T-helper 1 cell treated with Interleukin-12 subunit alpha and Interleukin-12 subunit beta and Interleukin-4 antibody, amounts not matched to agents 30 ng/mL and 1 ng/mL, for 36 hours (primary cell): Measurements from ENCODE around the gene HHAT. TPM values are rescaled to one million over a fixed set of nuclear protein-coding genes. Genes with fewer than 3 reads are reported as not detected.

Experiments used
- intact Hi-C: fragments of 100-400 bp; cut with micrococcal nuclease; formaldehyde crosslinking; loops from one replicate; pipeline ENCODE4 v1.15.1; 2024
- total RNA-seq: library from RNA; stranded (reverse); gene quantifications from 2 replicates; pipeline ENCODE4 v1.2.3, GENCODE V29; 2022

The HHAT gene
- total RNA-seq, 1 donor from 2014 or later = 1.1 TPM

DNA sequence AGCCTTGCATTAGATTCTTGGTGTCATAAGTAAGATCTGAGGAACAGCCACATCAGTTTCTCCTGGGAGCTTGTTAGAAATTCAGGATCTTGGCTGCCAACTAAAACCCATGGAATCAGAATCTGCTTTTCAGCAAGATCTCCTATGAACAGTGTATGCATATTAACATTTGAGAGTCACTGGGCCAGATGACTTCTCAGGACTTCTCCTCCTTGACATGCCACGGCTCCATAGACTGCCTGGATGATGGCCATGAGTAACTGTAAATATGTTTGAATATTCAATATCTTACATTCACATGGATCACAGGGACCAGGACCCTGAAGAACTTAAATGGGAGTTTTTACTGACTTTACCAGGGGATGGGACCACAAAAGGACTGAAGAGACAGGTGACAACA lies 148.0 kb downstream of the HHAT start:
- intact Hi-C loops = no loop called here

DNA sequence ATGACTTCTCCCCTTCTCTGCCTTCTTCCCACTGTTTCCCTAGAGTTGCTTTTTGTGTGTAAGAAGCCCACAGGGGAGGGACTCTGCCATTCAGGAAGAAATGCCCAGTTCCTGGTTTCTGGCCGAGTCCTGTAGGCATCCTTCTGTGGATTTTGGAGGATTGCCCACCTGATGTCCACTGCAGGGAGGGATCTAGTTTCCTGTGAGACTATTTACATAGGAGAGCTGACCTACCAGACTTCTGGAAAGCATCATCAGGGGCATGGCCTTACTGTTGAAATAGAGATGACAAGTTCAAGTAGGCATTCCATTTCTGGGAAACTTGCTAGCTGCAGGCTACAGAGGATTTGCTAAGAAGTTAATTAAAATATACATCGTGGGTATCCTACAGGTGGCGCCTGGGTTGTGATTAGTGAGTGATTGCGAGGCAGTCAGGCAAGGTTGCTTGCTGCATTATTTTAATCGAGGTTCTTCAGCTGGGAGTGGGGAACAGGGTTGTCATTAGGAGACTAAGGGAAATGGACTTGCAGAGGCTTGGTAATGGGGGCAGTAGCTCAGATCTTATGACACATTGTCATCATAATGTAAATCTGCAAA lies 148.7 kb downstream of the HHAT start:
- intact Hi-C loops = no loop called here

DNA sequence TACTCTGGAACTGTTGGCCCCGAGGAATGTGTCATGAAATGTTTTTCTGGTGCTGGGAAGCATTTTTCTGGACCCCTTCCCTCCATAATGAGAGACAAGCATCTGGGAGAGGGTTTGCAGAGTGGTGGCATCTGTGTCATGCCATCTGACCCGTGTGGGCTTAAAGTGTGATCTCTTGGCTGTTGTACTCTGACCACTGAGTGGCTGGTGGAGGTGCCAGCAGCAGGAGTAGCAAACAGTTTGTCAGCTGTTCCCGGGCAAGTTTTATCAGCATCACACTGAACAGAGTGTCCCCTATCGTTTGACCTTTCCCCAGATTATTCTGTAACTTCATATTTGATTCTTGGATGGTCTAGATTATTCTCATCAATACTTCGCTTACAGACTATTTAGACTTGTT lies 150.1 kb downstream of the HHAT start:
- intact Hi-C loops = no loop called here

DNA sequence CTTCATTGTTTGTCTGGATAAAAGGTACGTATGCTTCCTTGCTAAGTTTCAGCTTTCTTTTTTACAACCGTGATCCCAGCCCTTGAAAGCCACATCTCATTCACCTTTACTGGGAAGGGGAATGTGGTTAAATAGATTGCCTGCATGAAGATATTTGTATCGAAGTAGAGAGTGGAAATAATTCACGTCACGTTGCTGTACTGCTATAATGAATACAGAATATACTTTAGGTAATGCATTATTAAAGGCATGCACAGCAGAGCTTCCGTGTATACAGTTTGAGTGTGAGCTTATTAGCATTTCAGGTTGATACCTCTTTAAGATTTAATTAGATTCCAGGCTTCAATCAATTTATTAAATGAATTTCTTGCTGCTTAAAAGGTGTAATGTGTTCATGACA lies 153.8 kb downstream of the HHAT start:
- intact Hi-C loops = no loop called here

DNA sequence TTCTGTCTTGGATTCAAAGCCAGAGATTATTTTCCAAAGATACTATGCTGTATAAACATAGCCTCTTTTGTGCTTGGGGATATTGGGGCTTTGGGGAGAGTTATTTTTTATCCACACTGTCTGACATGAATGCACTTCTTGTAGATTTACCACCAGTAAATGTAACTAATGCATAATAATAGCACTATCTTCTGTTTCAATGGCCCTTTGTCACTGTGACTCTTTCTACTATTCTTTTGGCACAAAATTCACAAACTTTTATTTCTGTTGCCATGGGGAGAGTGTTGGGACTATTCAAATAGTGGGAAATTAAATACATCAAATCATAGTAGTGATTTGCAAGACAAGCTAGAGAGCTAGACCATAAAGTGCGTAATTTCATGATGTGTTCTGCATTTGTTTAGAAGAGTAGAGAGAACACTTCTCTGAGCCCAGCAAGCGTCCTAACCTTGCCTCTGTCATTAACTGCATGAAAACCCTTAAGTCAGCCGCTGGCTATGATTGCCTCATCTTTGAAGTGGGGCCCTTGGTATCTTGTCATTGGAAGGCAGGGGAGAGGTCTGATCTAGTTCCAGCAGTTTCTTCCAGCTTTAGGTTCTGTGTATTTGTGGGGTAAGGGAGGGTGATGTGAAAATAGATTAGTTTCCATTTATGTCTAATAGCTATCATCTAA lies 154.4 kb downstream of the HHAT start:
- intact Hi-C loops = no loop called here

DNA sequence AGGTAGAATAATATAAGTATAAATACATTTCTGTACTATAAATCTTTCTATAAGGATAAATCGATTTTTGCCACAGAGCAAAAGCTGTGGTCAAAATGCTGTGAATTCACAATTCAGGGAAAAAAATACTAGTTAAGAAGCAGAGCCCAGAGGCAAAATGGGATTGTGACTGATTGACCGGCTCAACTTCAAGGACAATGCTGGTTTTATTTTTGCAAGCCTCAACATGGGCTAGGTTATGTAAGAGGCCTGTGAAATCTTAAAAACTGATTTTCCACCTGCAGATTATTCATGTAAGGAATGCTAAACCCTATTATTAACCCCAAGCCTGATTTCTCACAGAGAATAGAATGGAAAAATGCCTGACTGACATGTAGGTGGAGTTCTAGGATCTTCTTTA lies 155.1 kb downstream of the HHAT start:
- intact Hi-C loops = no loop called here

DNA sequence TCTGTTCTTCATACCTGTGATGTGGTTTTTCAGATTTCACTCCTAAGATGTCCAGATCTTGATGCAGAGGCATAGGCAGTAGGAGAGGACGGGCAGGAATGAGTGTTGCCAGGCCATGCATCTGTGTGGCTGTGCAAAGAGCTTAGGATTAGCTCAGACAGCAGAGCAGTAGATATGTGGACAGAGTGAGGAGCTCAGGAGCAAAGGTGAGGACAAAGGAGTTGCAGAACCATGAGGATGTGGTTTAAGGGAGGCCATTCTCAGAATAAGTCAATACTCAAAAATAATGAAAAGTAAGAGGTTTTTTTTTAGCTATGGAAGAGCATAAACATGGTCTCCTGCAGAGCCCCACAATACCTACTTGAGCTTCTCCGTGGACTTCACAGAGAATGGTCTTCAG lies 158.3 kb downstream of the HHAT start:
- intact Hi-C loops = no loop called here

DNA sequence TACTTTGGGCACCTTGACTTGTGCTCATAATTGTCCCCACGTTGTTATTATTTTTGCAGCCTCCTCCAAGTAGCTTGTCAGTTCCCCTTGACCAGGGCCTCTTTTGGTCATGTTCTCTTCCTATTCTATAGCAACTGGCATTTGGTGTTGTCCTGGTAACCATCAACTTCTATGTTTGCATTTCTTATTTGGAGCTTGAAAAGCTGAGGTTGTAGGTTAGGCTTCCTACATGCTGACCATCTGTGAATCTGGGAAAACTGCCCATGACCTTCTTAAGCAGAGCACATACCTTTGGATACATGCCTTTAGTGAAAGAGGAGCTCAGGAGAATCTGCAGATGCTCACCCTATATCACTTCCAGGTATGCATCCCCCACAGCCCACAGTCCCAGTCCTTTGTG lies 160.8 kb downstream of the HHAT start:
- intact Hi-C loops = no loop called here

DNA sequence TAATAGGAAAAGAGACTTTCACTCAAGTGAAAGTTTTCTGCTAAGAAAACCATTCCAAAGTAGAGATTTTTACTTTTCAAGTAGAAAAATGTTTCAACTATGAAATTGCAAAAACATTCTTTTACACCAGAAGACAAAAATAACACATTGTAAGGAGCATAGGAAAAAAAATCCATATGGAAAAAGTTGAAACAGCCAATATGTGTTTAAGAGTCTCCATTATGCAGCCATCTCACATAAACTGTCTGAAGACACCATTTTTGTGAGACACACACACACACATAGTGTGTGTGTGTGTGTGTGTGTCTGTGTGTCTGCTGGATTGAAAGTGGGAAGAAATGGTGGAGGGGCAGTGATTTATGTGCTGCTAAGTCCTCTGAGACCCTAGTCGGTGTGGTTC lies 162.1 kb downstream of the HHAT start:
- intact Hi-C loops = no loop called here

DNA sequence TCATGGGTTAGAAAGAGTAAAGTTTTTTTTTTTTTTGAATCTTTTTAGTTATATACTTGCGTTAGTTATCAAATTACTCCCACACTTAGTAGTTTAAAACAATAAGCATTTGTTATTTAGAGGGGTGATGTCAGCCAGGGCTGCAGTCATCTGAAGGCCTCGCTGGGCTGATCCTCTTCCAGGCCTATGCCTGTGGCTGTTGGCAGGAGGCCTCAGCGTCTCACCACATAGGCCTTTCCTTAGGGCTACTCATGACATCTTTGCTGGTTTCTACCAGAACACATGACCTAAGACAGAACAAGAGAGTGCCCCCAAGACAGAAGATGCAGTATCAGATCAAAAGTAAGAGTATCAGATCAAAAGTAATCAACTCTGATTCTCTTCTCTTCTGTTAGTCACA lies 167.4 kb downstream of the HHAT start:
- intact Hi-C loops = no loop called here

DNA sequence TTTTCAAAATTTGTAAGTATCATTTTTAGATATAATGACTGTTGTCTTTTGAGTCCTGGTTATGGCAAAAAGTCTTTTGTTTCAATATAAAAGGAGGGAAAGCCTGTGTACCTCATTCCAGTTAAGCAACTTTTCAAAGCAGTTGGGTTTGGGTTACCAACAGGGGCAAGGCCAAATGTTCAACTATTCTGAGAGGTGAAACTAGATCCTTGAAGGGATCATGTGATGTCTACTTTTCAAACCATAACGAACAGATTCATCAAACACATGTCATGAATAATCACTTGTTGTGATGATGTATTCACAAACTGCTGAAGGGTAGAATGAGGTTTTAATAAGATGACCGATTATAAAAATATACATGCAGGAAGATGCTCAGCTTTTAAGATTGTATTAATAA lies 171.3 kb downstream of the HHAT start:
- intact Hi-C loops = no loop called here

DNA sequence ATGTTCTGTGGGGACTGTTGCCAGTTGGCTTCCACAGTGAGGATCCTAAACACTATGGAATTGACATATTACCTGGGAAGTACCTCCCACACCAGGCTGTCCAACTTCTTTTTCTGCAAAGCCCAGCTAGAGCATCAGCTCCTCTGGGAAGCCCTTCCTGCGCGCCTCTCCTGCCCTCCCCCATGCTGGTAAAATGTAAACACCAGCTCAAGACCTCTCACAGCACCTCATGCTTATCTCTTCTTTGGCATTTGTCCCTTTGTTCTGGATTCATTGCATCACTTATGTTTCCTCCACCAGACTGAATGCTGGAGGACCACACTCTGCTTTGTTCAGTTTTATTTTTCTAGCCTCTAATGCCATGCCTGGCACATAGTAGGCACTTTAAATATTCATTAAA lies 172.1 kb downstream of the HHAT start:
- intact Hi-C loops = no loop called here

DNA sequence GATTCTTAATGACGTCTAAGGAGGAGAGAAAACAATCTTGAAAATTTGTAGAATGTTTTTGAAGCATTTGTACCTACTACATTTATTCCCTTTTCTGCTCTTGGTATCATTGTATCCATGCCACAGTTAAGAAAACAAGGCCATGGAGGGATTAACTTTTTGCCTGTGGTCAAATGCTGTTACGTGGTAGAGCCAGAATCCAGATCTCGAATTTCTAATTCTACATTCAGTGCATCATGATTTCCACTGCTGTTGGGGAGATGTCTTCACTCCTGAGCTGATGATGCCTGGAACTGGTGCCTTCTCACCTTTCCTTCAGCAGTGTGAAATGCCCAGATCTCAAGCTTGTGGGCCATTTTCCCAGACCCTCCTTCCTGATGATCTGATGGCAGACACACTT lies 175.6 kb downstream of the HHAT start:
- intact Hi-C loops = no loop called here

DNA sequence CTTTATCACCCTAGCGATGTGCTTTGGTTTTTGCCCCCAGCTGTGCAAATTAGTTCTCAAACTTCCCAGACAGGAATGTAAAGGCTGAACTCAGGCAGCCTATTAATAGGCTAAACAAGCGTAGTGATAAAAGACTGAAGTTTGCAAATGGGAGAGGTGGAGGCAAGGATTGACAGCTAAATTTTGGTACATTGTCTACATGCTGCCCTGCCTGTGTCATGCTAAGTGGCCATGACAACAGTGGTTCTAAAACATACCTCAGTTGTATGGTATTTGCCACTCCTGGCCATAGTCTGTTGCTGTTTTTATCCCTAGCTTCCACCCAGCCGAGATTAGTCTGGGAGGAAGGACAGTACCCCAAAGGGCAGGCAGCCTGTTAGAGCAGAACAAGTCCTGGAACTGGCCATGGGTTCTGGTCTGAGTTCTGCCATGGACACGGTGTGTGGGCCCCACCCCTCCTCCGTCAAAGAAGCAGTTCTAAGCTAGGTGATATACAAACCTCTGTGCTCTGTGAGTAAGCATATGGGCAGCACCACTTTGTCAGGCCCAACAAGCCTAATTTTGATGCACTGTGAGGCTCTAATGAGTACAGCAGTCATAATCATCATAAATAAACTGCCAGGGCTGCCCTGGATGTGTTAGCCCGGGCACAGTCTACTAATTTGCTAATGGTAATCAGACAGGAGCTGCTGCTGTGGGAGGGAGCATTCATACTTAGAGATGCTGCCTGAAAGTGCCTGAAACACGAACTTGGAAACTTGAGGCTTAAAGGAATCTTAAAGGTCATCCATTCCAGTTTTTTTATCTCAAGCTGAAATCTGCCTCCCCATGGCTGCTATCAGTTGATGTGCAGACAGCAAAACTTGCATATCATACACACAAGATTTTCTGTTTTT lies 177.1 kb downstream of the HHAT start:
- intact Hi-C loops = no loop called here

DNA sequence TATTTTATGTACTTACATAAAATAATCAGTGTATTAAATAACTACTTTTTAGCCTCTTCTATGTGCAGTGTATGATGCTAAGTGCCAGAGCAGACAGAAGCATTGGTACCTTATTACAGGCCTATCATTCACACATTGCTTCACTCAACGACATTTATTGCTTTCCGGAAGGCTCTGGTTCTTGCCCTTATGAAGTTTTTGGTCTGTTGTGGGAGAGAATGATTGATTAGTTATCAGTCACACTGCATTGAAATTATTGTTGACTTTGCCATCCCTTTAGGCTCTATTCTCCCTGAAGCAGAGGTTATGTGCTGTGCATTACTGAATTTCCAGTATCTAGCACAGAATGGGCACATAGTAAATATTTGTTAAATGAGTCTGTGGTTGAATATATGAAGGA lies 178.0 kb downstream of the HHAT start:
- intact Hi-C loops = no loop called here

DNA sequence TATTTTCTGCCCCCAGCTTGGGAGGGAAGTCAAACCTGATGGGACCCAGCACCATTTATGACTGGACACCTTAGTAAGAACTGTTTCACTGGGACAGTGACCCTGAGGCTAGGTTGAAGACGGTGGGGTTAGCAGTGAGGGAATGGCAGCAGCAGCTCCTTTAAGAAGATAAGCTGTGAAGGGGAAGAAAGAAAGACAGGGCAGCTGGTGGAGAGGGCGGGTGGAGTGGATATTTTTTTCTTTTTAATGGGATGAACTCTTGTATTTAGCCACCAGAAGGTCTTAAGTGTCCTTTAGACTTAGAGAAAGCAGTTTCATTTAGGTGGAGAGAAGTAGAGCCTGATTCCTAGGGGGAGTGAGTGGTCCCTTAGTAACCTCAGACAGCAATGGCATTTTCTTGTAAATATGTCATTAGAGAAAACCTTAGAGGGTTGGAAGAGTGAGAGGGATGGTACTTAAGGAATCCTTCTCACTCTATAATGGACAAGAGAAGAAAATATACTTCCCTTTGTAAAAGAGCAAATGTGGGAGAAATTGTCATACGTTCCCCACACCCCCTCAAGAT lies 187.5 kb downstream of the HHAT start:
- intact Hi-C loops = no loop called here

DNA sequence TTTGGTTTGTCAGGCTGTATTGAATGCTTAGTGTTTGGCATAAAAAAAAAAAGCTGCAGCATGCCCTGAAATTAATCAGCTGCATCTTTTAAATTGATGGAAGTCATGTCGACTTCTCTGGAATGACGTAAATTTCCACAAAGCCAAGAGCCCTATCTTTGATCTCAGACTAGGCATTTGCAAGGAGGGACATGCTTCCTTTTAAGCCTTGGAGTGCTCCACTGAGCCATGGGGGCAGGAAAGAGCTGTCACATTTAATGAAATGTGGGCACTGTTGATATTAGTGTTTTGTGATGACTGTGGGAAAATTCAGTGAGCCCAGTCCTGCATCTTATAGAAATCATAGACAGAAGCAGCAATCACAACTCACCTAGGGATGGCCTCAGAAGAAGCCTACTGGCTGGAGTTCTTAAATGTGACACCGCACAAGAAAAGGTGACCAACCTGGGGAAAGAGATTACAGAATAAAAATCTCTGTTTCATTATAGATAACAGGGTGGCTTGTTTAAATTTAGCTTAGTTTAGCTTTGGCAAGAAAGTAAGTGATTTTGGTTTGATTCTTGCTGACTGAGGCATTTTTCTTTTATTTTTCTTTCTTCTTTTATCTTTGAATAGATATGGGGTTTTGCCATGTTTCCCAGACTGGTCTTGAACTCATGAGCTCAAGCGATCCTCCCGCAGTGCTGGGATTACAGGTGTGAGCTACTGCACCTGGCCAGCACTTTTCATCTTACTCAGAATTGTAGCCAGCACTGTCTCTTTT lies 188.2 kb downstream of the HHAT start:
- intact Hi-C loops = no loop called here

DNA sequence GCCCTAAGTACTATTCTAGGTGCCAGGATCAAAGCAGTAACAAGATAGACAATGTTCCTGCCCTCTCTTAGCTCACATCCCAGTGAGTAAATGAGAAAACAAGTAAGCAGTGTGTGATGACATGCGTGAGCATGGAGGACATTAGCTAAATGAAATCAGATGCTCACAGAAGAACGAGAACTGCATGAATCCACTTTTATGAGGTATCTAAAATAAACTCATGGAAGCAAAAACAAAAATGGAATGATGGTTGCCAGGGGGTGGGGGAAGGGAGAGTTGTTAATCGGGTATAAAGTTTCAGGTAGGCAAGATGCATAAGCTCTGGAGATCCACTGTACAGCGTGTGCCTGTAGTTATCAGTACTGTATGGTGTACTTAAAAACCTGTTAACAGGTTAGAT lies 195.1 kb downstream of the HHAT start:
- intact Hi-C loops = no loop called here

DNA sequence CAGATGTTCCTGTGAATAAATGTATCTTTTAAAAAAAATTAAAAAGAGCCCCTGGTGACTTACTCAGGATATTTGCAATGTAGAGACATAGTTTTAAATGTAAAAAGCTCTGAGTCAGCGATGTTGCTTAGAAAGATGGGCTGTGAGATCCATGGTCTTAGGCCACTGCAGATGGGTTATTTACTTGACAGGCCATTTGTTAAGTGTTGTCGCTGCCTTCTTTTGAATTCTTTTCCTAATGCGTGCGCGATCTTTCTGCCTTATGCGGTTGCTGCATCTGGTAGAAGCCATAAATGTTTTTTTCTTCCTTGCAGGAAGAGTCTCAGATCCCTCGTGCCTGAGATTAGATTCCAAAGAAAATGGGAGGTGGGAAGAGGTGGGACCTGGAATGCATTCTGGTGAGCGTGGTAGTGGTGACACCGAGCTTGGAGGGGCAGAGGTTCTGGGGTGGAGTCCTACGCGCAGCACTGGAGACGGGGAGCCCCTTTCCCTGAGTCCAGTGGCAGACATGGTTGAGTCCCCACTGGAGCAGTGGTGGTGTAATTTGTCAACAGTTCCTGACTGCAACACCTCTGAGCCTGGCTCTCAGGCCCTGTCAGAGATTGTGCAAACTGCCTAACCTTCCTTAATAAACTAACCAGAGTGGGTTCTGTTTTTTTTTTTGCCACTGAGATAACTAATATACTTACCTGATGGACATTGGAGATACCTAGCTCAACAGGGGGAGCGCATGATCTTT lies 197.2 kb downstream of the HHAT start:
- intact Hi-C loops = no loop called here

DNA sequence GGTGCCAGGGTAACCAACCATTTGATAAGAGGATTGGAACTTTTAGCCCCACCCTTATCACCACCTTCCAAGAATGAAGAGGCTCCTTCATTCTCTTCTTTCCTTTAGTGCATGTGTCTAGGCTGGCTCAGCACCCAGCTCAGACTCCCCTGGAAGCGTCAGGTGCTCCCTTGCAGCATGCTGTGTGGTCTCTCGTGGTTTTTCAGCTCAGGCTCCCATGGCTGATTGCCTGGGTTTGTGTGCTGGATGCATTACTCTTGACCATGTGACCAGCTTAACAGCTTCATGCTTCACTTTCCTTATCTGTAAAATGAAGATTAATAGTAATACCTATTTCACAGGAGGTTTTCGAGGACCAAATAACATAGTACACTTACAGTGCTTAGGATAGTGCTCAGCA lies 198.4 kb downstream of the HHAT start:
- intact Hi-C loops = no loop called here
